Right lobe of liver (tissue), 4 donors: ENCODE measurements around the gene PELO.

Source experiments
- CTCF ChIP-seq, 4 donors: fragments of 200-600 bp in 3 of 4; fragments of 450-650 bp in 1 of 4; IDR thresholded peaks; one replicate each; pipeline versions ENCODE4 v1.5.1 to v1.8.0; 2016 to 2022; ENCODE audit warnings: antibody characterized with exemption in 4 of 4, mild to moderate bottlenecking in 2 of 4
- POLR2A ChIP-seq: fragments of 450-650 bp; IDR thresholded peaks from one replicate; pipeline ENCODE4 v1.6.1; 2017; ENCODE audit warnings: antibody characterized with exemption, mild to moderate bottlenecking
- donor health status: DM: no; HTN: no; CAD: no.
- donor health status: DM: no; HTN: no; CAD: no.
- donor health status: DM: no; HTN: yes; CAD: no.

GRCh38 chr5:52758014-52758413, 29.7 kb upstream of the PELO start:
- TF ChIP-seq POLR2A = no peak
- TF ChIP-seq CTCF (IDR thresholded peaks at IDR 0.05) = no peak
